Uterus (tissue), 4 donors: ENCODE results near the gene TDRD10. TPM values are rescaled to one million over a fixed set of nuclear protein-coding genes. Genes with fewer than 3 reads are reported as not detected.

Experiments used
- DNase-seq, 2 donors: peaks; one replicate each; pipeline ENCODE4 v3.0.0-alpha.2; 2019 to 2020
- H3K27ac ChIP-seq, 2 donors: fragments of 200-600 bp; sonication (generic); 1 replicate in 1 of 2; 2 replicates in 1 of 2; pipeline ENCODE4 v1.5.1; 2016 to 2018
- H3K27me3 ChIP-seq, 2 donors: fragments of 200-600 bp; sonication (generic); one replicate each; pipeline ENCODE4 v1.5.1; 2018 to 2019; ENCODE audit warnings: control low read depth in 1 of 2
- H3K36me3 ChIP-seq, 2 donors: fragments of 200-600 bp; sonication (generic); one replicate each; pipeline ENCODE4 v1.5.1; 2019; ENCODE audit warnings: control low read depth in 1 of 2
- H3K4me1 ChIP-seq, 2 donors: fragments of 200-600 bp; sonication (generic); one replicate each; pipeline ENCODE4 v1.5.1; 2018 to 2019; ENCODE audit warnings: control low read depth in 1 of 2
- H3K4me3 ChIP-seq, 2 donors: fragments of 200-600 bp; sonication (generic); 1 replicate in 1 of 2; 2 replicates in 1 of 2; pipeline ENCODE4 v1.5.1; 2018 to 2019; ENCODE audit warnings: mild to moderate bottlenecking in 1 of 2
- H3K9me3 ChIP-seq, 2 donors: fragments of 200-600 bp; sonication (generic); one replicate each; pipeline ENCODE4 v1.5.1; 2019; ENCODE audit warnings: control low read depth in 1 of 2
- CTCF ChIP-seq, 4 experiments: fragments of 200-600 bp in 2 of 4; fragments of 450-650 bp in 2 of 4; sonication (generic) in 2 of 4; IDR thresholded peaks; one replicate each; pipeline ENCODE4 v1.5.1; 2016 to 2019; ENCODE audit warnings: antibody characterized with exemption in 4 of 4, mild to moderate bottlenecking in 2 of 4, moderate library complexity in 1 of 4
- POLR2A ChIP-seq, 2 donors: fragments of 450-650 bp; IDR thresholded peaks; one replicate each; pipeline ENCODE4 v1.6.1; 2016; ENCODE audit warnings: antibody characterized with exemption in 2 of 2, mild to moderate bottlenecking in 1 of 2, moderate library complexity in 1 of 2
- intact Hi-C: fragments of 100-400 bp; cut with DNase I; formaldehyde crosslinking; loops from one replicate; pipeline ENCODE4 v1.15.1; 2023; ENCODE audit warnings: low total_unique reads
- total RNA-seq, 4 donors: library from RNA; depleted of rRNA in 3 of 4; stranded (reverse); fragments of >200 nt in 3 of 4; gene quantifications; one replicate each; pipeline versions ENCODE4 v1.1.0 to v1.2.4, GENCODE V29; 2014 to 2023
- donor health status: DM: yes; HTN: yes; CAD: no.

TDRD10 gene
- total RNA-seq, 4 donors from 2014 or later = 1.3 to 19.7 (median 6.9) TPM

DNA sequence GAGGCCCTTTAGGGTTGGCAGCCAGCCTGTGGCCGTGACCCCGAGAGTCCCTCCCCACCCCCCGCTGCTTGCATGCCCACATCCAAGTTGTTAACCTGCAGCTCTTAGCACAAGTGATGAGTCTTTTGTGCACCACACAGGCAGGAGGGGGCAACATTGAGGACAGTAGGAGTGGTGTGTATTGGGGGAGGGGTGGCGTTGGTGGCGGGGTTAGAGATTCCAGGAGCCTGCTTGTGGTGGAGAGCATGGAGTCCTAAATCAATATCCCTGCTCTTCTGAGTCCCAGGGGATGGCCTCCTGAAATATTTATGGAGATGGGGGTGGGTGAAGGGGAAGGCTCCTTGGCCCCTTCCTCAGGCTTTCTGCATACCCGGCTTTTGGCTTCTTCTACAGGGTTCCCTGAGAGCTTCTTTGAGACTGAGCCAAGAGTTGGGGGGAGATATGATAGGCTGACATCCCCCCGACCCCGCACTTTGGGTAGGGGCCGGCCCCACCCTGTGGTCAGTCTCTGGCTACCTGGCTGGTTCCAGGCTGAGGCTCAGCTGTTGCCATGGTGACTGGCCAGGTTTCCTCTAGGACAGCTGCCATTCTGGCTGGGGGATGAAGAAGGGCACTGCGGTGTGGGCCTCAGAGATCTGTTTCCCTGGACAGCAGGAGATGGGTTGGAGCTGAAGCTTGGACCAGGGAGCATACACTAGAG, 70.6 kb downstream of the TDRD10 start:
- Histone ChIP-seq H3K27ac (no peak overlapping the region), H3K27me3 (no peaks in the 10 kb centered on the region), H3K36me3 (no peaks in the 10 kb centered on the region), H3K4me3 (no peak overlapping the region), H3K9me3 (no peaks in the 10 kb centered on the region), H3K4me1 (peaks cover 0 to 6% of the 10 kb centered on the region in 2 donors)
- intact Hi-C loops = loop anchor here (10.0 kb wide), 1 partner anchor 312 kb away; no protein-coding TSS in a partner anchor
- TF ChIP-seq POLR2A (IDR thresholded peaks at IDR 0.05) (no peak), CTCF (IDR thresholded peaks at IDR 0.05) (no peak)
- DNase-seq = no peak

DNA sequence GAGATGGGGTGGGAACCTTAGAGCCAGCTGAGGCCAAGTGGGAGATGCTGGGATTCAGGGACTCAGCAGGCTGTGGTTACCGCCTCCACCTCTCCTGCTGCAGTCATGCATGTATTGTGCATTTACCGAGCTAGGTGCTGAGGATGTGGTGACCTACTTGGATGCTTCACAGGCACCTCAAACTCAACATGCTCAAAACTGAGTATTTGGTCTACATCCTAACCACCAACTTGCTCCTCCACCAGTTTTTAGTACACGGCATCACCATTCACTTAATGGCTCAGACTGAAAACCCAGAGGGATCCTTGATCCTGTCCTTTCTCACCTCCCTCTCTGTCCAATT, 71.1 kb downstream of the TDRD10 start:
- Histone ChIP-seq H3K4me3 (no peak overlapping the region), H3K36me3 (no peaks in the 10 kb centered on the region), H3K4me1 (peaks cover 0 to 1% of the 10 kb centered on the region in 2 donors), H3K9me3 (no peaks in the 10 kb centered on the region), H3K27me3 (no peaks in the 10 kb centered on the region), H3K27ac (no peak overlapping the region)
- DNase-seq = no peak
- TF ChIP-seq POLR2A (IDR thresholded peaks at IDR 0.05) (no peak), CTCF (IDR thresholded peaks at IDR 0.05) (no peak)
- intact Hi-C loops = loop anchor here (10.0 kb wide), 1 partner anchor 312 kb away; no protein-coding TSS in a partner anchor

DNA sequence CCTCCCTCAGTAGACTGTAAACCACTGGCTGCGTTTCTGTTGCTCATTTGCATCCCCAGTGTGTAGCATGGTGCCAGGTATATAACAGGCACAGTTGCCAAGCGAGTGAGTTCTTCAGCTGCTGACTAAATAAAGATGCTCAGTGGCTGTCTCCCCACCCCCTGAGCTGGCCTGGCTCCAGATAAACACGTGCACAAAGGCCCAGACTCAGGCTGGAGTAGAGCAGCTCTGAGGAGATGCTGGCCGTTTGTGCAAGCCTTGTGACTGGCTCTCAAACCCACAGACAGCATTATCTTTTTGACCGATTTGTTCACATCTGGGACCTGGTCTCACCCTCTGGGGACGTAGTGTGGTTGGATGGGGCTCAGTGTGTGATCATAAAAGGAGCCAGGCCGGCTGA, 72.7 kb downstream of the TDRD10 start:
- Histone ChIP-seq H3K36me3 (no peaks in the 10 kb centered on the region), H3K27ac (no peak overlapping the region), H3K9me3 (no peaks in the 10 kb centered on the region), H3K4me3 (no peak overlapping the region), H3K4me1 (no peaks in the 10 kb centered on the region), H3K27me3 (no peaks in the 10 kb centered on the region)
- TF ChIP-seq CTCF (IDR thresholded peaks at IDR 0.05) = no peak
- TF ChIP-seq POLR2A (IDR thresholded peaks at IDR 0.05) = no peak
- intact Hi-C loops = loop anchor here (10.0 kb wide), 1 partner anchor 310 kb away; no protein-coding TSS in a partner anchor
- DNase-seq = no peak

- intact Hi-C loops = loop anchor here (10.0 kb wide), 1 partner anchor 309 kb away; no protein-coding TSS in a partner anchor
- H3K9me3 ChIP-seq = no peaks in the 10 kb centered on the region
- no peak for TF ChIP-seq CTCF (IDR thresholded peaks at IDR 0.05)
- TF ChIP-seq POLR2A (IDR thresholded peaks at IDR 0.05) = no peak
- DNase-seq = no peak
- H3K4me1 ChIP-seq = no peaks in the 10 kb centered on the region
- H3K27ac ChIP-seq = no peak overlapping the region
- no peaks in the 10 kb centered on the region for H3K36me3 ChIP-seq
- H3K27me3 ChIP-seq = no peaks in the 10 kb centered on the region
- H3K4me3 ChIP-seq = no peak overlapping the region
Measured at GRCh38 chr1:154575147-154575927, 73.3 kb downstream of the TDRD10 start.
